H9 (cell line): ENCODE data around the gene PLA2R1. TPM values are rescaled to one million over a fixed set of nuclear protein-coding genes. Genes with fewer than 3 reads are reported as not detected.

Experiments
- DNase-seq: peaks from one replicate; pipeline ENCODE4 v3.0.0-alpha.2; 2017
- H2AFZ ChIP-seq: one replicate; pipeline ENCODE4 v1.6.1; 2013; ENCODE audit warnings: mild to moderate bottlenecking, low read length, control low read depth, moderate library complexity
- H2AK5ac ChIP-seq: 2 replicates; pipeline ENCODE4 v1.6.1; 2013; ENCODE audit warnings: low read length, control low read depth, mixed read lengths; ENCODE audit not compliant: insufficient read length
- H2BK120ac ChIP-seq: one replicate; pipeline ENCODE4 v1.6.1; 2013; ENCODE audit warnings: low read depth, mild to moderate bottlenecking, low read length, control low read depth, inconsistent platforms; ENCODE audit not compliant: poor library complexity, severe bottlenecking
- H2BK12ac ChIP-seq: 2 replicates; pipeline ENCODE4 v1.6.1; 2013; ENCODE audit warnings: low read length, control low read depth, mixed read lengths, low read depth; ENCODE audit not compliant: insufficient read length
- H2BK15ac ChIP-seq: 2 replicates; pipeline ENCODE4 v1.6.1; 2013; ENCODE audit warnings: low read depth, low read length, control low read depth
- H2BK20ac ChIP-seq: one replicate; pipeline ENCODE4 v1.6.1; 2013; ENCODE audit warnings: low read depth, mild to moderate bottlenecking, low read length, control low read depth, inconsistent platforms; ENCODE audit not compliant: poor library complexity, severe bottlenecking
- H2BK5ac ChIP-seq: 2 replicates; pipeline ENCODE4 v1.6.1; 2013; ENCODE audit warnings: low read length, control low read depth, mixed read lengths; ENCODE audit not compliant: insufficient read length
- H3K14ac ChIP-seq: 2 replicates; pipeline ENCODE4 v1.6.1; 2013; ENCODE audit warnings: low read length, control low read depth; ENCODE audit not compliant: insufficient read depth
- H3K18ac ChIP-seq: 2 replicates; pipeline ENCODE4 v1.6.1; 2013; ENCODE audit warnings: low read depth, mild to moderate bottlenecking, mixed read lengths, low read length, control low read depth; ENCODE audit not compliant: insufficient read length
- H3K23ac ChIP-seq: 2 replicates; pipeline ENCODE4 v1.6.1; 2013; ENCODE audit warnings: low read length, control low read depth, mixed read lengths, low read depth; ENCODE audit not compliant: insufficient read length
- H3K23me2 ChIP-seq: 2 replicates; pipeline ENCODE4 v1.6.1; 2013; ENCODE audit warnings: low read depth, mild to moderate bottlenecking, mixed read lengths, low read length, control low read depth; ENCODE audit not compliant: insufficient read length, poor library complexity, severe bottlenecking
- H3K27ac ChIP-seq: 2 replicates; pipeline ENCODE4 v1.5.1; 2013; ENCODE audit warnings: low read length, control low read depth, mixed read lengths, low read depth; ENCODE audit not compliant: insufficient read length
- H3K27me3 ChIP-seq: 2 replicates; pipeline ENCODE4 v1.6.1; 2013; ENCODE audit warnings: low read length, control low read depth, inconsistent platforms; ENCODE audit not compliant: insufficient read depth
- H3K4ac ChIP-seq: 2 replicates; pipeline ENCODE4 v1.6.1; 2013; ENCODE audit warnings: low read depth, mild to moderate bottlenecking, control low read depth, inconsistent platforms, low read length, moderate library complexity
- H3K4me1 ChIP-seq: 2 replicates; pipeline ENCODE4 v1.6.1; 2013; ENCODE audit warnings: low read length, control low read depth, inconsistent platforms; ENCODE audit not compliant: insufficient read depth
- H3K4me2 ChIP-seq: 2 replicates; pipeline ENCODE4 v1.6.1; 2013; ENCODE audit warnings: low read length, control low read depth, mixed read lengths; ENCODE audit not compliant: insufficient read length, insufficient read depth
- H3K56ac ChIP-seq: 2 replicates; pipeline ENCODE4 v1.6.1; 2013; ENCODE audit warnings: low read depth, mild to moderate bottlenecking, mixed read lengths, low read length, control low read depth; ENCODE audit not compliant: insufficient read length
- H3K79me1 ChIP-seq: 2 replicates; pipeline ENCODE4 v1.6.1; 2013; ENCODE audit warnings: low read depth, mild to moderate bottlenecking, moderate library complexity, low read length, control low read depth, inconsistent platforms; ENCODE audit not compliant: insufficient read depth, poor library complexity, severe bottlenecking
- H3K79me2 ChIP-seq: 2 replicates; pipeline ENCODE4 v1.6.1; 2013; ENCODE audit warnings: low read length, control low read depth, inconsistent platforms; ENCODE audit not compliant: insufficient read depth
- H3K9ac ChIP-seq: 2 replicates; pipeline ENCODE4 v1.6.1; 2013; ENCODE audit warnings: low read length, control low read depth, mixed read lengths; ENCODE audit not compliant: insufficient read length; ENCODE audit errors: extremely low read depth
- H3K9me3 ChIP-seq: one replicate; pipeline ENCODE4 v1.6.1; 2013; ENCODE audit warnings: low read depth, low read length, inconsistent platforms; ENCODE audit not compliant: control insufficient read depth
- H3T11ph ChIP-seq: one replicate; pipeline ENCODE4 v1.6.1; 2013; ENCODE audit warnings: mild to moderate bottlenecking, low read length, control low read depth, inconsistent platforms
- H4K20me1 ChIP-seq: one replicate; pipeline ENCODE4 v1.6.1; 2013; ENCODE audit not compliant: control insufficient read depth, insufficient read length, insufficient read depth
- H4K5ac ChIP-seq: 2 replicates; pipeline ENCODE4 v1.6.1; 2013; ENCODE audit warnings: low read depth, mild to moderate bottlenecking, mixed read lengths, low read length, control low read depth; ENCODE audit not compliant: insufficient read length
- H4K8ac ChIP-seq: replicated peaks from 2 replicates; pipeline ENCODE4 v1.6.1; 2013; ENCODE audit warnings: low read length, control low read depth, mixed read lengths, low read depth; ENCODE audit not compliant: insufficient read length
- H4K91ac ChIP-seq: 2 replicates; pipeline ENCODE4 v1.6.1; 2013; ENCODE audit warnings: low read depth, mild to moderate bottlenecking, moderate library complexity, mixed read lengths, low read length, control low read depth; ENCODE audit not compliant: insufficient read length
- H3K27ac Mint-ChIP-seq, 3 experiments: 2 replicates in 2 of 3; 3 replicates in 1 of 3; pipeline ENCODE4 v1.8.0; 2020 to 2021; ENCODE audit warnings: mixed read lengths in 3 of 3, mild to moderate bottlenecking in 1 of 3, moderate library complexity in 1 of 3
- H3K27me3 Mint-ChIP-seq: 2 replicates; pipeline ENCODE4 v1.8.0; 2021; ENCODE audit warnings: low read depth, mild to moderate bottlenecking, moderate library complexity, mixed read lengths
- H3K36me3 Mint-ChIP-seq, 3 experiments: 2 replicates in 2 of 3; 3 replicates in 1 of 3; pipeline ENCODE4 v1.8.0; 2020 to 2021; ENCODE audit warnings: low read depth in 3 of 3, mixed read lengths in 3 of 3; ENCODE audit not compliant: insufficient read depth in 1 of 3
- H3K4me1 Mint-ChIP-seq, 2 experiments: 2 replicates each; pipeline ENCODE4 v1.8.0; 2020; ENCODE audit warnings: mixed read lengths in 2 of 2
- H3K4me3 Mint-ChIP-seq, 2 experiments: 2 replicates in 1 of 2; 3 replicates in 1 of 2; pipeline ENCODE4 v1.8.0; 2020 to 2021; ENCODE audit warnings: mild to moderate bottlenecking in 2 of 2, mixed read lengths in 2 of 2, moderate library complexity in 1 of 2
- H3K9me3 Mint-ChIP-seq, 2 experiments: 2 replicates in 1 of 2; 3 replicates in 1 of 2; pipeline ENCODE4 v1.8.0; 2020; ENCODE audit warnings: mild to moderate bottlenecking in 2 of 2, mixed read lengths in 2 of 2, moderate library complexity in 1 of 2
- WGBS: extraction: QIAGEN DNeasy Blood & Tissue Kit; methylation state at CpG from one replicate; pipeline ENCODE4 v1.1.7; 2013; ENCODE audit warnings: missing lambda C conversion rate, low lambda C conversion rate, mixed read lengths; ENCODE audit not compliant: insufficient read length; ENCODE audit errors: extremely low coverage; 5-methylcytosine and 5-hydroxymethylcytosine counted together
- total RNA-seq: library from RNA; stranded (reverse); gene quantifications from 2 replicates; pipeline ENCODE4 v1.2.1, GENCODE V29; 2021
- TF ChIP-seq, protein P1 (sequence below): fragments of 200-600 bp; sonication (generic); conservative IDR thresholded peaks from 3 replicates; pipeline ENCODE4 v1.8.0; 2021; ENCODE audit warnings: antibody characterized with exemption, mild to moderate bottlenecking

The PLA2R1 gene
- total RNA-seq, 1 experiment from 2014 or later: 0.83 TPM

DNA sequence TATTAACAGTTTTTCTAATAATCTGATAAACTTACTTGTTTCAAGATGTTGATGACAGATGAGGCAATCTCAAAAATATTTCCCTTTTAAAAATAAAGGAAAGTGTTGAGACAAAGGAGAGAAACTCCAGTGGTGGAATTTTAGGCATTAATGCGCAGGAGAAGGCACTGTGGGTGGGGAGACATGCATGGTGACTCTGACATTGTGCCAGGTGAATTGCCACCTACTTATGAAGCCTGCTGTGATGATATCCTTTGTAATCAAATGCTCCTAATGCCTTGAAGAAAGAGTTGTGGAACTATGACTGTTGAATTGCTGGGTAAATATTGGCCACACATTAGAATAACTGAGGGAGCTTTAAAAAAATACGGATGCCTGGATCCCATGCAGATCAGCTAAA is 101.4 kb downstream of the PLA2R1 start:
- no peak overlapping the region for H4K5ac ChIP-seq
- no peak overlapping the region for H3K27ac ChIP-seq
- H2BK20ac ChIP-seq: no peak overlapping the region
- no peaks in the 10 kb centered on the region for H3K27me3 ChIP-seq
- H3K18ac ChIP-seq: no peak overlapping the region
- Mint-ChIP-seq H3K4me3 (no peak overlapping the region), H3K9me3 (no peaks in the 10 kb centered on the region), H3K4me1 (peaks cover 10 to 11% of the 10 kb centered on the region in 2 experiments), H3K27me3 (no peaks in the 10 kb centered on the region), H3K36me3 (no peaks in the 10 kb centered on the region), H3K27ac (no peak overlapping the region)
- H3K4me1 ChIP-seq: peaks cover 6% of the 10 kb centered on the region; the same call in 1 of the 2 replicates
- no peaks in the 10 kb centered on the region for H3K23me2 ChIP-seq
- no peak overlapping the region for H3K56ac ChIP-seq
- no peak overlapping the region for H3K23ac ChIP-seq
- H3K14ac ChIP-seq: no peak overlapping the region
- H3T11ph ChIP-seq: no peak overlapping the region
- no peak overlapping the region for H2AFZ ChIP-seq
- no peaks in the 10 kb centered on the region for H3K79me2 ChIP-seq
- H2BK15ac ChIP-seq: no peak overlapping the region
- H3K9ac ChIP-seq: no peak overlapping the region
- H2BK120ac ChIP-seq: no peak overlapping the region
- no peak overlapping the region for H2AK5ac ChIP-seq
- no peaks in the 10 kb centered on the region for H4K20me1 ChIP-seq
- no CpG with 5 or more reads among the region's 2 CpGs for WGBS
- no peaks in the 10 kb centered on the region for H3K79me1 ChIP-seq
- no peak overlapping the region for H2BK5ac ChIP-seq
- no peak for DNase-seq
- H3K4me2 ChIP-seq: no peak overlapping the region
- TF ChIP-seq, protein P1, sequence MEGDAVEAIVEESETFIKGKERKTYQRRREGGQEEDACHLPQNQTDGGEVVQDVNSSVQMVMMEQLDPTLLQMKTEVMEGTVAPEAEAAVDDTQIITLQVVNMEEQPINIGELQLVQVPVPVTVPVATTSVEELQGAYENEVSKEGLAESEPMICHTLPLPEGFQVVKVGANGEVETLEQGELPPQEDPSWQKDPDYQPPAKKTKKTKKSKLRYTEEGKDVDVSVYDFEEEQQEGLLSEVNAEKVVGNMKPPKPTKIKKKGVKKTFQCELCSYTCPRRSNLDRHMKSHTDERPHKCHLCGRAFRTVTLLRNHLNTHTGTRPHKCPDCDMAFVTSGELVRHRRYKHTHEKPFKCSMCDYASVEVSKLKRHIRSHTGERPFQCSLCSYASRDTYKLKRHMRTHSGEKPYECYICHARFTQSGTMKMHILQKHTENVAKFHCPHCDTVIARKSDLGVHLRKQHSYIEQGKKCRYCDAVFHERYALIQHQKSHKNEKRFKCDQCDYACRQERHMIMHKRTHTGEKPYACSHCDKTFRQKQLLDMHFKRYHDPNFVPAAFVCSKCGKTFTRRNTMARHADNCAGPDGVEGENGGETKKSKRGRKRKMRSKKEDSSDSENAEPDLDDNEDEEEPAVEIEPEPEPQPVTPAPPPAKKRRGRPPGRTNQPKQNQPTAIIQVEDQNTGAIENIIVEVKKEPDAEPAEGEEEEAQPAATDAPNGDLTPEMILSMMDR: no peak
- H3K4ac ChIP-seq: no peak overlapping the region
- no peak overlapping the region for H4K8ac ChIP-seq
- no peaks in the 10 kb centered on the region for H3K9me3 ChIP-seq
- no peak overlapping the region for H4K91ac ChIP-seq
- H2BK12ac ChIP-seq: no peak overlapping the region
